IMR-90 (cell line): ENCODE results near the gene TCF12. TPM values are rescaled to one million over a fixed set of nuclear protein-coding genes. Genes with fewer than 3 reads are reported as not detected.

ENCODE experiments used
- ATAC-seq: fragments of 200-7000 bp; cut with Tn5 transposase; 2 replicates; pipeline ENCODE4 v1.9.1; 2020; ENCODE audit warnings: low read depth, mild to moderate bottlenecking, moderate library complexity
- BruUV-seq: library from RNA; stranded (reverse); fragments of 400-500 nt; replicated peaks from 2 replicates; lab custom pipeline; 2021; lab: Mats Ljungman, UMichigan
- CTCF ChIA-PET: fragments of 300-600 bp; formaldehyde crosslinking; extraction: SDS; loops from one replicate; lab custom pipeline; 2021; ENCODE audit warnings: antibody characterized with exemption; lab: Yijun Ruan, JAX
- POLR2A ChIA-PET: fragments of 300-600 bp; sonication (Branson Sonifier 250); formaldehyde crosslinking; loops from one replicate; lab custom pipeline; 2022; ENCODE audit warnings: antibody characterized with exemption; ENCODE audit not compliant: unreplicated experiment; lab: Charles Lee
- DNase-seq: peaks from one replicate; pipeline ENCODE4 v3.0.0; 2013
- H2AFZ ChIP-seq: replicated peaks from 2 replicates; pipeline ENCODE3; 2013; ENCODE audit warnings: low read length, mild to moderate bottlenecking; ENCODE audit not compliant: poor library complexity
- H2AK5ac ChIP-seq: 2 replicates; pipeline ENCODE4 v1.6.1; 2013; ENCODE audit warnings: low read depth, low read length, inconsistent platforms
- H2AK9ac ChIP-seq: replicated peaks from 2 replicates; pipeline ENCODE3; 2013; ENCODE audit warnings: mild to moderate bottlenecking, low read depth, low read length, moderate library complexity; ENCODE audit not compliant: poor library complexity
- H2BK120ac ChIP-seq: 2 replicates; pipeline ENCODE4 v1.6.1; 2013; ENCODE audit warnings: low read depth, low read length, inconsistent platforms
- H2BK15ac ChIP-seq: 3 replicates; pipeline ENCODE4 v1.6.1; 2013; ENCODE audit warnings: low read depth, low read length, inconsistent platforms
- H2BK20ac ChIP-seq: 2 replicates; pipeline ENCODE4 v1.6.1; 2013; ENCODE audit warnings: low read depth, mild to moderate bottlenecking, inconsistent platforms, low read length, moderate library complexity
- H2BK5ac ChIP-seq: 2 replicates; pipeline ENCODE4 v1.6.1; 2013; ENCODE audit warnings: mild to moderate bottlenecking, low read depth, low read length, inconsistent platforms; ENCODE audit not compliant: poor library complexity, severe bottlenecking
- H3K14ac ChIP-seq: replicated peaks from 2 replicates; pipeline ENCODE4 v1.6.1; 2013; ENCODE audit warnings: low read depth, low read length, inconsistent platforms
- H3K18ac ChIP-seq: 2 replicates; pipeline ENCODE4 v1.6.1; 2013; ENCODE audit warnings: low read depth, low read length, control low read depth
- H3K23ac ChIP-seq: 2 replicates; pipeline ENCODE4 v1.6.1; 2013; ENCODE audit warnings: low read depth, low read length, inconsistent platforms
- H3K27ac ChIP-seq: 2 replicates; pipeline ENCODE4 v1.5.1; 2013; ENCODE audit warnings: mild to moderate bottlenecking, control low read depth, low read length; ENCODE audit not compliant: insufficient read depth
- H3K27me3 ChIP-seq: 2 replicates; pipeline ENCODE4 v1.6.1; 2013; ENCODE audit warnings: low read length; ENCODE audit not compliant: control insufficient read depth, insufficient read depth
- H3K36me3 ChIP-seq: 2 replicates; pipeline ENCODE4 v1.6.1; 2013; ENCODE audit warnings: low read length, mixed read lengths; ENCODE audit not compliant: control insufficient read depth, insufficient read depth
- H3K4ac ChIP-seq: 2 replicates; pipeline ENCODE4 v1.6.1; 2013; ENCODE audit warnings: low read depth, low read length, inconsistent platforms
- H3K4me1 ChIP-seq: 2 replicates; pipeline ENCODE4 v1.6.1; 2013; ENCODE audit warnings: low read length, mixed read lengths; ENCODE audit not compliant: control insufficient read depth, insufficient read depth
- H3K4me2 ChIP-seq: 2 replicates; pipeline ENCODE4 v1.6.1; 2013; ENCODE audit warnings: low read depth, mild to moderate bottlenecking, control low read depth, low read length, moderate library complexity
- H3K4me3 ChIP-seq: 2 replicates; pipeline ENCODE4 v1.5.1; 2013; ENCODE audit warnings: low read depth, mild to moderate bottlenecking, control low read depth, low read length, moderate library complexity; ENCODE audit not compliant: insufficient read depth
- H3K56ac ChIP-seq: 2 replicates; pipeline ENCODE4 v1.6.1; 2013; ENCODE audit warnings: low read length, inconsistent platforms; ENCODE audit not compliant: insufficient read depth; ENCODE audit errors: extremely low read depth
- H3K79me1 ChIP-seq, 2 experiments: 2 replicates each; pipeline ENCODE4 v1.6.1; 2013; ENCODE audit warnings: low read length in 2 of 2, inconsistent platforms in 1 of 2, low read depth in 1 of 2
- H3K9ac ChIP-seq: 2 replicates; pipeline ENCODE4 v1.6.1; 2013; ENCODE audit warnings: low read depth, low read length, control low read depth
- H3K9me1 ChIP-seq: 2 replicates; pipeline ENCODE4 v1.6.1; 2013; ENCODE audit warnings: low read length, inconsistent platforms; ENCODE audit not compliant: insufficient read depth
- H3K9me3 ChIP-seq: 2 replicates; pipeline ENCODE4 v1.6.1; 2013; ENCODE audit warnings: low read length; ENCODE audit not compliant: control insufficient read depth, insufficient read depth
- H4K20me1 ChIP-seq: 2 replicates; pipeline ENCODE4 v1.6.1; 2013; ENCODE audit warnings: low read length, inconsistent platforms; ENCODE audit not compliant: insufficient read depth
- H4K5ac ChIP-seq: 2 replicates; pipeline ENCODE4 v1.6.1; 2013; ENCODE audit warnings: mild to moderate bottlenecking, low read depth, low read length, control low read depth
- H4K8ac ChIP-seq, 2 experiments: 2 replicates each; pipeline ENCODE4 v1.6.1; 2013; ENCODE audit warnings: low read depth in 2 of 2, low read length in 2 of 2, control low read depth in 1 of 2, inconsistent platforms in 1 of 2
- H4K91ac ChIP-seq: 2 replicates; pipeline ENCODE4 v1.6.1; 2013; ENCODE audit warnings: low read depth, low read length, inconsistent platforms; ENCODE audit not compliant: insufficient read depth
- MXI1 ChIP-seq: IDR thresholded peaks from 2 replicates; pipeline ENCODE4 v1.6.1; 2012; ENCODE audit warnings: low read depth, mild to moderate bottlenecking, low read length, moderate library complexity, borderline replicate concordance
- WGBS, 2 experiments: methylation state at CpG; one replicate each; pipeline versions ENCODE4 v1.1.5 to v1.1.7; 2013; ENCODE audit warnings: missing lambda C conversion rate in 2 of 2; ENCODE audit not compliant: insufficient read length in 1 of 2; ENCODE audit errors: extremely low coverage in 2 of 2; 5-methylcytosine and 5-hydroxymethylcytosine counted together
- dilution Hi-C: fragments of 300-500 bp; cut with HindIII; formaldehyde crosslinking; loops from one replicate; pipeline ENCODE4 v1.14.3; 2018; ENCODE audit warnings: low sequenced_read_pairs; ENCODE audit not compliant: unreplicated experiment
- in situ Hi-C: fragments of 300-500 bp; cut with MboI; formaldehyde crosslinking; loops from 3 replicates; pipeline ENCODE4 v1.14.3; 2019; ENCODE audit warnings: low sequenced_read_pairs, inconsistent platforms, mixed read lengths
- intact Hi-C: fragments of 100-400 bp; cut with micrococcal nuclease; formaldehyde crosslinking; loops from 2 replicates; pipeline ENCODE4 v1.10.0; 2022
- polyA plus RNA-seq, 3 experiments: library from polyadenylated mRNA; depleted of rRNA; stranded (reverse); fragments of >200 nt; gene quantifications; 2 replicates each; pipeline ENCODE4 v1.2.3, GENCODE V29; 2012; ENCODE audit warnings: low replicate concordance in 1 of 3
- total RNA-seq: library from RNA; depleted of rRNA; stranded (reverse); fragments of >200 nt; gene quantifications from 2 replicates; pipeline ENCODE4 v1.2.3, GENCODE V29; 2012

The TCF12 gene
- total and polyA plus RNA-seq, 2 of the 4 experiments (the other 2 are of a cell fraction), result 79.4 to 160 TPM

DNA sequence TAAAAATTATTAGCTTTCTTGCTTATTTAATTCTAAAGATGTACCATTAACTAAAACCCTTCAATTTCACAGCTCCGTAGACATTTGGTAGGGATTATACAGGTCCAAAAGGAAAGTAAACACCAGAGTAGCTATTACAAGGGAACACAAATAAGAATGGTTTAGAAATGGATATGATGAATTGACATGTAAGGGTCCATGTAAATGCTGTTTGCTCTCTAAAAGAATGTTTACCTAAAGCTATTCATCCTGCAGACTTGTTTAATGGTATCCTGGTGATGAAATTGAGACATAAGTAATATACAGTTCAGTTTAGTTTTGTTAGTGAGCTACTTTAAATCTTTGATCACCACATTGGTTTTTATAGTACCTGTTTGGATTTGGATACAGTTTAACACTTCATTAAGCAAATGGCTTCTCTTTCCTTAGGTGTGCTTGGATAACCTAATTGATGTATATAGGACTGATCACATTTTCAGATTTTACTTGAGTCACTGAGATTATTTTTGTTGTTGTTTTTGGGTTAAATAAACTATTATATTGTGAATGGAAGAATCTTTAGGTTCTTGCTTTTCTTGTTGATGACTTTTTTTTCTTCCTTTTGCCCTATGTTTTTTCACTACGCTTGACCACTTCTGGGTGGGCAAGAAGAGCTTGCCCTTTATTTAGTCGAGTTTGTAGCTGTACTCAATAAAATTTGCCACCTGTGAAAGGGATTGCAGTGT is 115.4 kb downstream of the TCF12 start:
- in situ Hi-C loops, result no loop called here

More for the DNA sequence above, 115.4 kb downstream of the TCF12 start:
- no peak overlapping the region for H3K4ac ChIP-seq
- H3K23ac ChIP-seq, result no peak overlapping the region
- intact Hi-C loops, result no loop called here
- H4K91ac ChIP-seq, result no peak overlapping the region
- no peak overlapping the region for H3K27ac ChIP-seq
- dilution Hi-C loops, result no loop called here
- H2AK9ac ChIP-seq, result no peak overlapping the region
- no peak overlapping the region for H3K9ac ChIP-seq
- BruUV-seq, result no TSS peak
- H2BK20ac ChIP-seq, result no peak overlapping the region
- no peak overlapping the region for H4K8ac ChIP-seq
- CTCF ChIA-PET, result interaction anchor here (1.4 kb wide), 1 partner anchor 9 kb away, joined by 7 read pairs; no protein-coding TSS in a partner anchor
- H4K5ac ChIP-seq, result no peak overlapping the region
- H3K9me1 ChIP-seq, result no peaks in the 10 kb centered on the region; the same call in 1 of the 2 replicates
- no CpG with 5 or more reads among the region's 3 CpGs for WGBS, 2 experiments
- no peak overlapping the region for H2AFZ ChIP-seq
- H2BK120ac ChIP-seq, result no peak overlapping the region
- H4K20me1 ChIP-seq, result peaks cover 41% of the 10 kb centered on the region
- no peak overlapping the region for H2AK5ac ChIP-seq
- no peak overlapping the region for H3K18ac ChIP-seq
- H3K4me3 ChIP-seq, result no peak overlapping the region
- no peak for TF ChIP-seq MXI1
- H3K9me3 ChIP-seq, result no peaks in the 10 kb centered on the region
- DNase-seq (no peak), ATAC-seq (peak; percentile 11; the same call in 1 of the 2 replicates)
- POLR2A ChIA-PET, result interaction anchor here (0.5 to 1.1 kb wide), 2 partner anchors 9 to 19 kb away, joined by 3 read pairs; no protein-coding TSS in a partner anchor
- H3K27me3 ChIP-seq, result no peaks in the 10 kb centered on the region
- no peak overlapping the region for H3K56ac ChIP-seq
- H2BK5ac ChIP-seq, result no peak overlapping the region
- H3K4me1 ChIP-seq, result peaks cover 5% of the 10 kb centered on the region; the same call in 1 of the 2 replicates
- H3K36me3 ChIP-seq, result no peaks in the 10 kb centered on the region
- H3K4me2 ChIP-seq, result 0 out of 2 replicates have a peak overlapping the region, but pooled peaks have one; percentile 19
- H3K79me1 ChIP-seq, result peaks cover 37 to 75% of the 10 kb centered on the region in 2 experiments
- H2BK15ac ChIP-seq, result no peak overlapping the region
- H3K14ac ChIP-seq, result no peak overlapping the region
